ENCODE data around the gene NMNAT3. TPM values are rescaled to one million over a fixed set of nuclear protein-coding genes. Genes with fewer than 3 reads are reported as not detected.

Gene NMNAT3
- total and polyA plus RNA-seq, 8 donors, result 3.6 to 24.9 (median 7.0) TPM

GRCh38 chr3:139610886-139611285, 66.9 kb downstream of the NMNAT3 start:
- intact Hi-C loops (cut with DNase I; ENCODE audit: low total_unique reads), result no loop called here
- no peak for DNase-seq
- Histone ChIP-seq H3K36me3 (no peaks in the 10 kb centered on the region), H3K4me3 (no peak overlapping the region), H3K27me3 (no peaks in the 10 kb centered on the region), H3K27ac (no peak overlapping the region), H3K4me1 (no peaks in the 10 kb centered on the region), H3K9me3 (no peaks in the 10 kb centered on the region)
- TF ChIP-seq EP300 (IDR thresholded peaks at IDR 0.05), result no peak
- TF ChIP-seq, protein P1, sequence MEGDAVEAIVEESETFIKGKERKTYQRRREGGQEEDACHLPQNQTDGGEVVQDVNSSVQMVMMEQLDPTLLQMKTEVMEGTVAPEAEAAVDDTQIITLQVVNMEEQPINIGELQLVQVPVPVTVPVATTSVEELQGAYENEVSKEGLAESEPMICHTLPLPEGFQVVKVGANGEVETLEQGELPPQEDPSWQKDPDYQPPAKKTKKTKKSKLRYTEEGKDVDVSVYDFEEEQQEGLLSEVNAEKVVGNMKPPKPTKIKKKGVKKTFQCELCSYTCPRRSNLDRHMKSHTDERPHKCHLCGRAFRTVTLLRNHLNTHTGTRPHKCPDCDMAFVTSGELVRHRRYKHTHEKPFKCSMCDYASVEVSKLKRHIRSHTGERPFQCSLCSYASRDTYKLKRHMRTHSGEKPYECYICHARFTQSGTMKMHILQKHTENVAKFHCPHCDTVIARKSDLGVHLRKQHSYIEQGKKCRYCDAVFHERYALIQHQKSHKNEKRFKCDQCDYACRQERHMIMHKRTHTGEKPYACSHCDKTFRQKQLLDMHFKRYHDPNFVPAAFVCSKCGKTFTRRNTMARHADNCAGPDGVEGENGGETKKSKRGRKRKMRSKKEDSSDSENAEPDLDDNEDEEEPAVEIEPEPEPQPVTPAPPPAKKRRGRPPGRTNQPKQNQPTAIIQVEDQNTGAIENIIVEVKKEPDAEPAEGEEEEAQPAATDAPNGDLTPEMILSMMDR (IDR thresholded peaks at IDR 0.05), result no peak
- TF ChIP-seq POLR2A (IDR thresholded peaks at IDR 0.05), result no peak
- no peak for TF ChIP-seq POLR2AphosphoS5 (IDR thresholded peaks at IDR 0.05)
- 74 to 84% (median 78%) methylated on average over 4 of the region's 4 CpGs for WGBS, 5 donors

DNA sequence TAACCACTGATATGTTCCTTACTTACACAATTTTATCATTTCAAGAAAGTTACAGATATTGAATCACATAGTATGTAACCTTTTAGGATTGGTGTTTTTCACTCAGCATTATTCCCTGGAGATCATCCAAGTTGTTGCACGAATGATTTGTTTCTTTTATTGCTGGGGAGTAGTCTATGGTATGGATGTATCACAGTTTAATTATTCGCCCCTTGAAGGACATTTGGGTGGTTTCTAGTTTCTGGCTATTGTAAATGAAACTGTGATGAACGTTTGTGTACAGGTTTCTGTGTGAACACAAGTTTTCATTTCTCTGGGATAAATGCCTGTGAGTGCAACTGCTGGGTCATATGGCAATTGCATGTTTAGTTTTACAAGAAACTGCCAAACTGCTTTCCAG, 68.8 kb downstream of the NMNAT3 start:
- H3K27ac ChIP-seq, result no peak overlapping the region
- TF ChIP-seq POLR2AphosphoS5 (IDR thresholded peaks at IDR 0.05) (no peak), POLR2A (IDR thresholded peaks at IDR 0.05) (no peak), EP300 (IDR thresholded peaks at IDR 0.05) (no peak)
- TF ChIP-seq, protein P1 (IDR thresholded peaks at IDR 0.05), result no peak
- no peaks in the 10 kb centered on the region for H3K27me3 ChIP-seq
- no peak for DNase-seq
- H3K4me3 ChIP-seq, result no peak overlapping the region
- no peaks in the 10 kb centered on the region for H3K4me1 ChIP-seq
- no peaks in the 10 kb centered on the region for H3K9me3 ChIP-seq
- intact Hi-C loops (cut with DNase I; ENCODE audit: low total_unique reads), result no loop called here
- 55 to 71% (median 64%) methylated on average over 3 of the region's 3 CpGs for WGBS, 5 donors
- no peaks in the 10 kb centered on the region for H3K36me3 ChIP-seq

- WGBS, 5 donors, result 89 to 96% (median 95%) methylated on average over 3 of the region's 3 CpGs
- no peaks in the 10 kb centered on the region for H3K9me3 ChIP-seq
- no peak overlapping the region for H3K4me3 ChIP-seq
- DNase-seq, result no peak
- H3K27ac ChIP-seq, result no peak overlapping the region
- H3K27me3 ChIP-seq, result no peaks in the 10 kb centered on the region
- intact Hi-C loops (cut with DNase I; ENCODE audit: low total_unique reads), result no loop called here
- no peaks in the 10 kb centered on the region for H3K36me3 ChIP-seq
- TF ChIP-seq, protein P1 (IDR thresholded peaks at IDR 0.05), result no peak
- TF ChIP-seq POLR2A (IDR thresholded peaks at IDR 0.05) (no peak), EP300 (IDR thresholded peaks at IDR 0.05) (no peak), POLR2AphosphoS5 (IDR thresholded peaks at IDR 0.05) (no peak)
- no peaks in the 10 kb centered on the region for H3K4me1 ChIP-seq
Observed at GRCh38 chr3:139608108-139608380, 69.7 kb downstream of the NMNAT3 start.

GRCh38 chr3:139607257-139608107, 70.3 kb downstream of the NMNAT3 start:
- Histone ChIP-seq H3K27ac (no peak overlapping the region), H3K4me1 (no peaks in the 10 kb centered on the region), H3K4me3 (no peak overlapping the region), H3K9me3 (no peaks in the 10 kb centered on the region), H3K27me3 (no peaks in the 10 kb centered on the region), H3K36me3 (no peaks in the 10 kb centered on the region)
- no peak for DNase-seq
- 87 to 96% (median 94%) methylated on average over 2 of the region's 2 CpGs for WGBS, 5 donors
- intact Hi-C loops (cut with DNase I; ENCODE audit: low total_unique reads), result no loop called here
- TF ChIP-seq EP300 (IDR thresholded peaks at IDR 0.05), result no peak
- TF ChIP-seq POLR2AphosphoS5 (IDR thresholded peaks at IDR 0.05), result no peak
- TF ChIP-seq, protein P1 (IDR thresholded peaks at IDR 0.05), result no peak
- TF ChIP-seq POLR2A (IDR thresholded peaks at IDR 0.05), result no peak

All from stomach (tissue), 9 donors.